HG02870 (cell line): Measurements from ENCODE around the gene ITGB1BP2.
"Not testable (repeated sequence)": the region's sequence is repeated elsewhere in the genome, so short reads cannot be mapped to it uniquely, and the experiment has no call there.

ENCODE experiments used
- ATAC-seq: cut with Tn5 transposase; IDR thresholded peaks from one replicate; pipeline ENCODE4 v1.9.1; 2021; ENCODE audit warnings: mild to moderate bottlenecking, moderate library complexity; ENCODE audit not compliant: unreplicated experiment

ITGB1BP2 gene

DNA sequence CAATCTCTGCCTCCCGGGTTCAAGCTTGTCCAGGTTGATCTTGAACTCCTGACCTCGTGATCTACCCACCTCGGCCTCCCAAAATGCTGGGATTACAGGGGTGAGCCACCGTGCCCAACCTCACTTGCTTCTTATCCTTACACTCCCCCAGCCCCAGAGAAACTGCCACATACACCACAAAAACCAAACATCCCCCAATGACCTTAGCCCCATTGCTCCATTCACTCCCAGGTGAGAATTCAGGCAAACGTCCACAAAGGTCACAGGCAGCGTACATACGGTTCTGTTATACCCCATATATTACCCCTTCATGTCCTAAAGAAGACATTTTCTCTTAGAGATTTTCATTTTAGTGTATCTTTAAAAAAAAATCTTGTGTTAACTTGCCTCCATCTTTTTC lies 1.1 kb upstream of the ITGB1BP2 start:
- ATAC-seq, result not testable (repeated sequence)

DNA sequence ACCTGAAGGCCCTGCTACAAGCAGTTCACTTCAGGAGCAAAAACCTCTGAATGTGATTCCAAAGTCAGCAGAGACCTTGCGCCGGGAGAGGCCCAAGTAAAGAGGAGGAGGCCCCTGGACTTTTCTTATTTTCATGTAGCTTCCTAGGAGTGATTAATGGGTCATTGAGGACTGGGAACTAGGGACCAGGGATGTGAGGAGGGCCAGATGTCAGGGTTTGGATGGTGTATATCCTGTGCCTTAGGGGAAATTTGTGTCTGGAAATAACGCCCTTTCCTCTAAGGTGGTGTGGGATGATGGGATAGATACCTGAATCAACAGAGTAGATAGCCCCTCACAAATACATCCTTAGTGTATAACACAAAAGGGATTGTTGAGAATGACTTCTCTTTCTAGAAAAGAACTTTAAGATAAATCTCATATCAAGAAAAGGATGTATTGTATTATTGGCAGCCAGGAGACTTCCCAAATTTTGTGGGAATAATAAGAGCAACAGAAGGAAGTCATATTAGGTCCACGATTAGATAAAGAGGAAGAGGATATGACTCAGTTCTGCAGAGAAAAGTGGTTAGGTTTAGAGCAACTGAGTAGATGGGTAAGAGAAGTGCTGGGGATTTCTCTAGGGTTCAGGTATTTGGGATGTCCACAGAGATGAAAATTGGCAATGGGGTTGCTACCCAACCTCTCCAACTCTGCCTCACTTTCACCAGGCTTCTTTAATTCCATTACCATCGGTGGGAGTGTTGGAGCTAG lies 1.1 kb downstream of the ITGB1BP2 start:
- ATAC-seq, result no peak

DNA sequence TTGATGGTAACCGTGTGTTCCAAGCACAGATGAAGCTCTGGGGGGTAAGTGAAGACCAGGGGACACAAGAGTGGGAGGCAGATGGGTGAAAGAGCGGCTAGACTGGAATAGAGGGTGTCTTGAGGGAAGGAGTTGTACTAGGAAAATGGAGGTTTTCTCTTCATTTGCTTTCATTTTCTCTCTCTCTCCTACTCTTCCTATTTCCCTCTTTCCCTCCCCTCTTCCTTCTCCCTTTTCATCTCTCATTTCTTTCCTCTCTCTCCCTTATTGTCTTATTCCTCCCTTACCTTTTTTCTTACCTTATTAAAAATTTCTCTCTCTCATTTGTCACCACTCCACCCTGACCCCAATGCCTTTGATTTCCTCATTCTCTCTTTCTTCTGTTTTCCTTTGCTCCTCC lies 3.0 kb downstream of the ITGB1BP2 start:
- ATAC-seq, result no peak

GRCh38 chrX:71315917-71316316 lies 14.4 kb downstream of the ITGB1BP2 start:
- no peak for ATAC-seq

DNA sequence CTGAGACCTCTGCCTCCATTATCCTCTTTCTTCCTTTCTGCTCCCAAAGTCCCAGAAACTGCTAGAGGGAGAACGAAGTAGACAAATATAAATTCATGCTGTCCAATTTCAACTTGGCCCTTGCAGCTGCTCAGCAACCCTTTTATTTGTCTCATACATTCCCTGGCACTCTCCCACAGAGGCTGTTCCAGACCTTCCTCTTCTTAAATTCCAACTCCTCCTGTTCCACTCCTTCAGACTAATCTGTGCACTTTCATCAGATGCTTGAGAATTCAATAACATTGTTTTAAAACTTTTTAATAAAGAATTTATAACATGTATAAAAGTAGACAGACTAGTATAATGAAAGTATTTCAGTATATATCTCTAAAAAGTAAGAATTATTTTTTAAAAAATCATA lies 15.4 kb downstream of the ITGB1BP2 start:
- ATAC-seq, result not testable (repeated sequence)

GRCh38 chrX:71320126-71320525 lies 18.6 kb downstream of the ITGB1BP2 start:
- ATAC-seq, result no peak

DNA sequence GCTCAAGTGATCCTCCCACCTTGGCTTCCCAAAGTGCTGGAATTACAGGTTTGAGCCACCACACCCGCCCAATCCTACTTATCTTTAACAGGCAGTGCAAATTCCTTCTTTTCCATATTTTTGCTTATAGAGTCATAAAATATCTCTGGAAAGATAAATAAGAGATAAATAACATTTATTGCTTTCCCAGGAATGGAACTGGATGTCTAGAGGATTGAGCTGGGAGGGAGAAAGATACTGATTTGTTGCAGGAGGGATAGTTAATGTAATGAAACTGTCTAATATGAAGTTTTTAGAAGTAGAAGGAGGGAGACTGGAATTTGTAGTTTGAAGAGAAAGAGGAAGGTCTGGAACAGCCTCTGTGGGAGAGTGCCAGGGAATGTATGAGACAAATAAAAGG lies 20.2 kb downstream of the ITGB1BP2 start:
- ATAC-seq, result no peak

DNA sequence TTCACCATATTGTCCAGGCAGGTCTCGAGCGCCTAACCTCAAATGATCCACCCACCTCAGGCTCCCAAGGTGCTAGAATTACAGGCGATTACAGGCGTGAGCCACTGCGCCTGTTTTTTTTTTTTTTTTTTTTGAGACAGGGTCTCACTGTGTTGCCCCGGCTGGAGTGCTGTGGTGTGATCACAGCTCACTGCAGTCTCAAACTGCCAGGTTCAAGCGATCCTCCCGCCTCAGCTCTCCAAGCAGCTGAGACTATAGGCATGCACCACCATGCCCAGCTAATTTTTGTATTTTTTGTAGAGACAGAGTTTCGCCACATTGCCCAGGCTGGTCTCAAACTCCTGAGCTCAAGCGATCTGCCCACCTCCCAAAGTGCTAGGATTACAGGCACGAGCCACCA lies 22.9 kb downstream of the ITGB1BP2 start:
- not testable (repeated sequence) for ATAC-seq

DNA sequence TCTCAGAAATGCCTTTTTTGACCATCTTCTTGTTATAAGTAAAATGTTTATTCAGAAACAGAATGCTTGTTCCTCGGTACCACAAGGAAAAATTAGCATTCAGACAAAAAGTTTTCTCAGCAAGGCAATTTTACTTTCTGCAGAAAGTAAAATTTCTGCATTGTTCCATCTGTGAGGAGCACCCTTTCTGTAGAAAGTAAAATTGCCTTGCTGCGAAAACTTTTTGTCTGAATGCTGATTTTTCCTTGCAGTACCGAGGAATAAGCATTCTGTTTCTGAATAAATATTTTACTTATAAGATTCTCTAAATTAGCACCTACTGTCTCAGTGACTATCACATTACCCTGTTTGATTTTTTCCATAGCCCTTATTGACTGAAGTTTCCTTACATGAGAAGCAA lies 24.8 kb downstream of the ITGB1BP2 start:
- no peak for ATAC-seq

- ATAC-seq, result not testable (repeated sequence)
Observed at GRCh38 chrX:71349151-71349665, 47.7 kb downstream of the ITGB1BP2 start.

- ATAC-seq, result not testable (repeated sequence)
Observed at GRCh38 chrX:71349867-71350266, 48.3 kb downstream of the ITGB1BP2 start.

DNA sequence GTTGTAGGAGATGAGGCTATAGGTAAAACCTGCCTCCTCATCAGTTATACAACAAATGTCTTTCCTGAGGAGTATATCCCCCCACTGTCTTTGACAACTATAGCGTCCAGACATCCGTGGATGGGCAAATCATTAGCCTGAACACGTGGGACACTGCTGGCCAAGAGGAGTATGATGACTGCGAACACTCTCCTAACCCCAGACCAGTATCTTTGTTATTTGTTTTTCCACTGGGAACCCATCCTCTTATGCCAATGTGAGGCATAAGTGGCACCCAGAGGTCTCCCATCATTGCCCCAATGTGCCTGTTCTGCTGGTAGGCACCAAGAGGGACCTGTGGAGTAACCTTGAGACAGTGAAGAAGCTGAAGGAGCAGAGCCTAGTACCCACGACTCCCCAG lies 50.9 kb downstream of the ITGB1BP2 start:
- ATAC-seq, result not testable (repeated sequence)
